HS-5 (cell line): ENCODE measurements around the gene KCNK17.

ENCODE experiments used
- DNase-seq: peaks from one replicate; pipeline ENCODE4 v3.0.0-alpha.2; 2012; ENCODE audit warnings: low read depth

KCNK17 gene

GRCh38 chr6:39314273-39314795 lies at the start of gene KCNK17:
TSS of gene KCNK17 (minus strand) at chr6:39314419. CDS start at chr6:39314320, 99 bp downstream.
- no peak for DNase-seq

GRCh38 chr6:39363280-39363679 lies 49.1 kb upstream of the KCNK17 start:
- no peak for DNase-seq

GRCh38 chr6:39362487-39362865 lies 48.3 kb upstream of the KCNK17 start:
- peak; percentile 20 for DNase-seq

- DNase-seq: peak; percentile 15
These were observed 47.7 kb upstream of the KCNK17 start for GRCh38 chr6:39361657-39362486.

- DNase-seq: no peak
These were observed 46.2 kb upstream of the KCNK17 start for GRCh38 chr6:39360378-39360777.

- peak; percentile 19 for DNase-seq
These were observed 43.9 kb upstream of the KCNK17 start for GRCh38 chr6:39357998-39358686.

- DNase-seq: no peak
These were observed 39.6 kb upstream of the KCNK17 start for GRCh38 chr6:39353698-39354315.

- no peak for DNase-seq
These were observed 36.7 kb upstream of the KCNK17 start for GRCh38 chr6:39350723-39351505.

GRCh38 chr6:39348740-39349139 lies 34.5 kb upstream of the KCNK17 start:
- DNase-seq: no peak

GRCh38 chr6:39347906-39348585 lies 33.8 kb upstream of the KCNK17 start:
- DNase-seq: peak; percentile 40

GRCh38 chr6:39347206-39347605 lies 33.0 kb upstream of the KCNK17 start:
- no peak for DNase-seq

- no peak for DNase-seq
These were observed 30.6 kb upstream of the KCNK17 start for GRCh38 chr6:39344821-39345280.

GRCh38 chr6:39343396-39343870 lies 29.2 kb upstream of the KCNK17 start:
- DNase-seq: no peak

GRCh38 chr6:39342692-39343395 lies 28.6 kb upstream of the KCNK17 start:
- DNase-seq: no peak

- DNase-seq: no peak
These were observed 27.7 kb upstream of the KCNK17 start for GRCh38 chr6:39341937-39342336.

- no peak for DNase-seq
These were observed 27.1 kb upstream of the KCNK17 start for GRCh38 chr6:39341352-39341751.

GRCh38 chr6:39339868-39340550 lies 25.8 kb upstream of the KCNK17 start:
- DNase-seq: no peak

GRCh38 chr6:39339096-39339867 lies 25.1 kb upstream of the KCNK17 start:
- DNase-seq: no peak

- DNase-seq: no peak
These were observed 24.2 kb upstream of the KCNK17 start for GRCh38 chr6:39338397-39338796.
